A549 (cell line): ENCODE measurements around the gene NRAS. TPM values are rescaled to one million over a fixed set of nuclear protein-coding genes. Genes with fewer than 3 reads are reported as not detected.

Source experiments
- ATAC-seq, 2 experiments: fragments of 200-7000 bp in 1 of 2; fragments of >200 bp in 1 of 2; cut with Nextera tagmentation in 1 of 2; cut with Tn5 transposase in 1 of 2; 3 replicates each; pipeline versions ENCODE4 v1.8.0 to v1.9.1; 2018 to 2020; ENCODE audit warnings: mild to moderate bottlenecking in 1 of 2, moderate library complexity in 1 of 2
- CTCF ChIA-PET: fragments of 300-600 bp; sonication (Branson Sonifier 250); formaldehyde crosslinking; extraction: SDS; loops from one replicate; lab custom pipeline; 2021; ENCODE audit warnings: antibody characterized with exemption, inconsistent platforms; lab: Yijun Ruan, JAX
- POLR2A ChIA-PET: fragments of 350-600 bp; formaldehyde crosslinking; extraction: SDS; loops from one replicate; lab custom pipeline; 2021; ENCODE audit warnings: antibody characterized with exemption, inconsistent platforms; lab: Yijun Ruan, JAX
- DNase-seq, 2 experiments: peaks; one replicate each; pipeline versions ENCODE4 v3.0.0 to v3.0.0-alpha.2; 2011 to 2016; ENCODE audit warnings: low read depth in 1 of 2, low spot score in 1 of 2
- FAIRE-seq: peaks from 2 replicates; lab custom pipeline; 2011; peaks lifted over from hg19 to GRCh38; lab: Jason Lieb, UNC
- H3K27ac ChIP-seq, 2 experiments: fragments of >200 bp; sonication (Bioruptor Twin); formaldehyde crosslinking; 3 replicates each; pipeline ENCODE4 v1.5.1; 2016 to 2017
- H3K4me1 ChIP-seq: fragments of >200 bp; sonication (Bioruptor Twin); formaldehyde crosslinking; 3 replicates; pipeline ENCODE4 v1.6.1; 2016
- H3K4me2 ChIP-seq: fragments of >200 bp; sonication (Bioruptor Twin); formaldehyde crosslinking; 3 replicates; pipeline ENCODE4 v1.6.1; 2016
- H3K4me3 ChIP-seq: fragments of >200 bp; sonication (Bioruptor Twin); formaldehyde crosslinking; 3 replicates; pipeline ENCODE4 v1.5.1; 2016
- H3K9me3 ChIP-seq: fragments of >200 bp; sonication (Bioruptor Twin); formaldehyde crosslinking; 3 replicates; pipeline ENCODE4 v1.6.1; 2016
- ATOH8 ChIP-seq: fragments of 250-450 bp; sonication (Bioruptor Pico); IDR thresholded peaks from 2 replicates; pipeline ENCODE4 v1.5.0; 2020; ENCODE audit warnings: low read depth, mild to moderate bottlenecking, moderate library complexity
- CHD2 ChIP-seq: fragments of 150-350 bp; IDR thresholded peaks from 2 replicates; pipeline ENCODE4 v1.6.1; 2014; ENCODE audit warnings: low read length; ENCODE audit not compliant: partially characterized antibody
- GATA3 ChIP-seq: IDR thresholded peaks from 2 replicates; pipeline ENCODE4 v1.6.1; 2012; ENCODE audit warnings: borderline replicate concordance
- JUN ChIP-seq, 2 experiments: fragments of >200 bp; sonication (Bioruptor Twin); formaldehyde crosslinking; IDR thresholded peaks; 2 replicates in 1 of 2; 3 replicates in 1 of 2; pipeline ENCODE4 v1.6.1; 2016 to 2017
- MYC ChIP-seq: IDR thresholded peaks from 2 replicates; pipeline ENCODE4 v1.6.1; 2012; ENCODE audit warnings: mild to moderate bottlenecking, inconsistent platforms, low read length, improper control_type of control experiment, borderline replicate concordance
- PHF8 ChIP-seq: fragments of 200-600 bp; sonication (generic); IDR thresholded peaks from 2 replicates; pipeline ENCODE4 v1.6.1; 2016; ENCODE audit warnings: low read depth, mild to moderate bottlenecking, antibody characterized with exemption, moderate library complexity, borderline replicate concordance
- POLR2A ChIP-seq: IDR thresholded peaks from 2 replicates; pipeline ENCODE4 v1.6.1; 2012; ENCODE audit warnings: mild to moderate bottlenecking, low read length
- RAD21 ChIP-seq, 2 experiments: fragments of >200 bp in 1 of 2; sonication (Bioruptor Twin) in 1 of 2; formaldehyde crosslinking in 1 of 2; IDR thresholded peaks in 1 of 2; conservative IDR thresholded peaks in 1 of 2; 2 replicates in 1 of 2; 3 replicates in 1 of 2; pipeline ENCODE4 v1.6.1; 2012 to 2018; ENCODE audit warnings: inconsistent platforms in 1 of 2
- REST ChIP-seq: fragments of 200-600 bp; sonication (generic); IDR thresholded peaks from 2 replicates; pipeline ENCODE4 v1.6.1; 2016; ENCODE audit warnings: antibody characterized with exemption, mild to moderate bottlenecking, moderate library complexity
- RFX5 ChIP-seq: fragments of 450-650 bp; IDR thresholded peaks from 2 replicates; pipeline ENCODE4 v1.7.1; 2014; ENCODE audit warnings: antibody characterized with exemption, mild to moderate bottlenecking, moderate library complexity
- TFCP2L1 ChIP-seq: fragments of 250-450 bp; sonication (Bioruptor Pico); IDR thresholded peaks from 2 replicates; pipeline ENCODE4 v1.5.0; 2021; ENCODE audit warnings: mild to moderate bottlenecking
- ZSCAN20 ChIP-seq: fragments of 250-450 bp; sonication (Bioruptor Pico); IDR thresholded peaks from 2 replicates; pipeline ENCODE4 v1.8.0; 2022; ENCODE audit warnings: mild to moderate bottlenecking, moderate library complexity
- WGBS: methylation state at CpG from one replicate; pipeline ENCODE4 v1.1.6; 2017; ENCODE audit errors: missing lambda C conversion rate; 5-methylcytosine and 5-hydroxymethylcytosine counted together
- polyA plus RNA-seq, 4 experiments: library from polyadenylated mRNA; depleted of rRNA in 3 of 4; stranded (reverse); fragments of >200 nt; fragmentation: RNase III in 1 of 4; extraction: RNeasy Plus Mini Kit Qiagen cat#74134 plus additional on column Dnase treatment in 1 of 4; gene quantifications; 2 replicates in 3 of 4; 3 replicates in 1 of 4; pipeline ENCODE4 v1.2.3, GENCODE V29; 2011 to 2017
- TF ChIP-seq, protein P1 (sequence below): fragments of >200 bp; sonication (Bioruptor Twin); formaldehyde crosslinking; IDR thresholded peaks from 3 replicates; pipeline ENCODE4 v1.6.1; 2016
- TF ChIP-seq, protein P2 (sequence below): fragments of >200 bp; sonication (Bioruptor Twin); formaldehyde crosslinking; IDR thresholded peaks from 3 replicates; pipeline ENCODE4 v1.5.1; 2016
- TF ChIP-seq, protein P3 (sequence below): IDR thresholded peaks from 2 replicates; pipeline ENCODE4 v1.6.1; 2012

Gene NRAS
- polyA plus RNA-seq, 2 of the 4 experiments (the other 2 are of a cell fraction) = 28.7 to 52.2 TPM

DNA sequence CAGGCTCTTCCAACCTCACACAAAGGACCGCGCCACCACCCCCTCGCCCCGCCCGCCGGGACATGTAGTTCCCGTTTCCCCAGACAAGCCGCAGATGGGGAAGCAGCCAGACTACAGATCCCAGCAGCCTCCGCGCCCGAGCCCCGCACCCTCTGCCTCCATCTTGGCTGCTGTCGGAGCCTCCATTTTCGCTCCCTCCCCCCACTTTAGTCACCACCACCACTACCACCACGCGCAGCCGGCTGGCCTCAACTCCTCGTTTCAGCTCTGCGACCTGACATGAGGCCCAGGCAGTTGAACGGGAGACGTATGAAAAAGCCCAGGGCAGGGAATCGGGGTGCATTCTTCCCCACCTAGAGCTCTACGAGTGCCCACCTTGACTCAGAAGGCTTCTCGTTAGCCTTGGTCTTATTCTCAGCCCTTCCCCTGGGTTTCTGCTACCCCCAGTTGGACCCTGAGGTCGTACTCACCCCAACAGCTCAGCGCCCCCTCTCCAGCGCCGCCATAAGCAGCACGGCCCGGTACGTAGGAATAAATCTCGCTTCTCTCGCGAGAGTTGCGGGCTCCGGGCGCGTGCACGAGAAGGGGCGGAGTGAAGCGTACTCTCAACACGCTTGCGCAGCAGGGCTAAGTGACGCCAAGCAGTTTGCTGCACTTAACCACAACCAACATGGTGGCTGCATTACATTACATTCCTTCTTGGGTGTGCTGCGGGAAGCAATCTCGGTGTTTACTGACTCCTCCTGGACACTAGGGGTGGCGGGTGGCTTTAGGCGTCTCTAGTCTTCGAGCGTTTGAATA, 41.1 kb upstream of the NRAS start, which contains the start of gene CSDE1:
Gene CSDE1, minus strand, starts transcription at position 530 of the 801 bp plus-strand sequence. CDS start 18,094 bp downstream, outside the sequence.
- POLR2A ChIA-PET = interaction anchor here (0.6 to 1.7 kb wide), 3 partner anchors 13 to 426 kb away, joined by 4 to 6 read pairs (median 5); partner anchors contain the start of gene SIKE1
- peak; percentile 91 to 98 for DNase-seq
- peak within 1 kb of the TSS; percentile 97 for H3K4me3 ChIP-seq
- WGBS = 1% methylated on average over 38 of the region's 50 CpGs
- H3K4me2 ChIP-seq = peak within 1 kb of the TSS; percentile 91
- H3K27ac ChIP-seq = peak within 1 kb of the TSS; percentile 100
- FAIRE-seq = no peak
- CTCF ChIA-PET = interaction anchor here (0.7 to 1.2 kb wide), 2 partner anchors 17 to 21 kb away, joined by 3 read pairs; no protein-coding TSS in a partner anchor
- ATAC-seq = peak; percentile 97
- H3K9me3 ChIP-seq = no peaks in the 10 kb centered on the region
- peaks cover 23% of the 10 kb centered on the region; the same call in 2 of the 3 replicates for H3K4me1 ChIP-seq
- TF ChIP-seq, protein P1, sequence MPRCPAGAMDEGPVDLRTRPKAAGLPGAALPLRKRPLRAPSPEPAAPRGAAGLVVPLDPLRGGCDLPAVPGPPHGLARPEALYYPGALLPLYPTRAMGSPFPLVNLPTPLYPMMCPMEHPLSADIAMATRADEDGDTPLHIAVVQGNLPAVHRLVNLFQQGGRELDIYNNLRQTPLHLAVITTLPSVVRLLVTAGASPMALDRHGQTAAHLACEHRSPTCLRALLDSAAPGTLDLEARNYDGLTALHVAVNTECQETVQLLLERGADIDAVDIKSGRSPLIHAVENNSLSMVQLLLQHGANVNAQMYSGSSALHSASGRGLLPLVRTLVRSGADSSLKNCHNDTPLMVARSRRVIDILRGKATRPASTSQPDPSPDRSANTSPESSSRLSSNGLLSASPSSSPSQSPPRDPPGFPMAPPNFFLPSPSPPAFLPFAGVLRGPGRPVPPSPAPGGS = 0 out of 3 replicates have a peak, but pooled peaks have one; percentile 37
- TF ChIP-seq RAD21 (conservative IDR thresholded peaks at IDR 0.05 in 1 of 2, IDR thresholded peaks at IDR 0.05 in 1 of 2) (peak in 1 of 2 experiments; percentile 15; a peak in 1 of 5 replicates), PHF8 (peak; percentile 96), REST (peak; percentile 86), CHD2 (peak; percentile 91), ATOH8 (CRISPR knock-in tag) (no peak), RFX5 (no peak), JUN (IDR thresholded peaks at IDR 0.05) (peak in 1 of 2 experiments; percentile 82; a peak in 2 of 5 replicates), MYC (peak; percentile 31; the same call in 1 of the 2 replicates), GATA3 (peak; percentile 38; the same call in 1 of the 2 replicates), POLR2A (peak; percentile 75), TFCP2L1 (CRISPR knock-in tag) (0 out of 2 replicates have a peak, but pooled peaks have one; percentile 30), ZSCAN20 (CRISPR knock-in tag) (no peak)
- TF ChIP-seq, protein P2, sequence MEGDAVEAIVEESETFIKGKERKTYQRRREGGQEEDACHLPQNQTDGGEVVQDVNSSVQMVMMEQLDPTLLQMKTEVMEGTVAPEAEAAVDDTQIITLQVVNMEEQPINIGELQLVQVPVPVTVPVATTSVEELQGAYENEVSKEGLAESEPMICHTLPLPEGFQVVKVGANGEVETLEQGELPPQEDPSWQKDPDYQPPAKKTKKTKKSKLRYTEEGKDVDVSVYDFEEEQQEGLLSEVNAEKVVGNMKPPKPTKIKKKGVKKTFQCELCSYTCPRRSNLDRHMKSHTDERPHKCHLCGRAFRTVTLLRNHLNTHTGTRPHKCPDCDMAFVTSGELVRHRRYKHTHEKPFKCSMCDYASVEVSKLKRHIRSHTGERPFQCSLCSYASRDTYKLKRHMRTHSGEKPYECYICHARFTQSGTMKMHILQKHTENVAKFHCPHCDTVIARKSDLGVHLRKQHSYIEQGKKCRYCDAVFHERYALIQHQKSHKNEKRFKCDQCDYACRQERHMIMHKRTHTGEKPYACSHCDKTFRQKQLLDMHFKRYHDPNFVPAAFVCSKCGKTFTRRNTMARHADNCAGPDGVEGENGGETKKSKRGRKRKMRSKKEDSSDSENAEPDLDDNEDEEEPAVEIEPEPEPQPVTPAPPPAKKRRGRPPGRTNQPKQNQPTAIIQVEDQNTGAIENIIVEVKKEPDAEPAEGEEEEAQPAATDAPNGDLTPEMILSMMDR = peak; percentile 28; the same call in 2 of the 3 replicates
- TF ChIP-seq, protein P3, sequence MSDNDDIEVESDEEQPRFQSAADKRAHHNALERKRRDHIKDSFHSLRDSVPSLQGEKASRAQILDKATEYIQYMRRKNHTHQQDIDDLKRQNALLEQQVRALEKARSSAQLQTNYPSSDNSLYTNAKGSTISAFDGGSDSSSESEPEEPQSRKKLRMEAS = peak; percentile 77
